ENCODE results near the gene RPL28.
"Not testable (repeated sequence)": the region's sequence is repeated elsewhere in the genome, so short reads cannot be mapped to it uniquely, and the experiment has no call there.

The RPL28 gene

GRCh38 chr19:55398200-55398925 is 12.6 kb downstream of the RPL28 start:
- DNase-seq: no peak

GRCh38 chr19:55400281-55401087 is 14.8 kb downstream of the RPL28 start:
- no peak for DNase-seq

GRCh38 chr19:55401390-55401789 is 15.7 kb downstream of the RPL28 start:
- DNase-seq: not testable (repeated sequence)

DNA sequence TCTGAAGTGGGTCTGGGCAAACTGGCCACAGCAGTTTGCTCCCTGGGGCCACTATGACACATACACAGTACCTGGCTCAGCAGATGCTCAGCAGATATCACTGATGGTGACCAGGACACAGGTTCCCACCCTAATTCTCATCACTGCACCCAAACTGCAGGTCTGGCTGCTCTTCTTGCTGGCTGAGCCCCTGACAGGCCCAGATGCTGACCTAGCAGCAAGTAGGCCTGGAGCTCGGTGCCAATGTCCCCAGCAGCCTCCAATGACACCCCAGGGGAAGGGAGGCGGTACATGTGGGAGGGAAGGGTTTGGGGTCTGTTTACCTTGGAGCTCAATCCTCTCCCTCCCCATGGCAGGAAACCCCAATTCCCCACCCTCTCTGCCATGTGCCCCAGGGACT is 16.8 kb downstream of the RPL28 start:
- DNase-seq: no peak

DNA sequence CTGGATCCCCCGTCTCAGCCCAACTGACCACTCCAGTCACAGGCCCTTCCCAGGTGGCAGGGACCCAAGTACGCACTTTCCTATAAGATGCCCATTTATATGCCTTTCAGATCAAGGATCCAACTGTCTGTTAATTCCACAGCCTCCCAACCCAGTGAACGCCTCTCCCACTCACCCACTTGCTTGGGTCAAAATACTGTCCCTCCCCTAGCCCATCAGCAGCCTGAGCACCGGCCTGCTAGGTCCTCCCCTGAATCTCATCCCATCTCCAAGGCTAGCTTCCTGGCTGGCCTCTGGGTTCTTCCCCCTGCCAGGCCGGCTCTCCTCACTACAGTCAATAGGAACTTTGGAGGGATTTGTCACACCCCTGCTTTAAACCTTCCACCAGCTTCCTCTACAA is 19.9 kb downstream of the RPL28 start:
- no peak for DNase-seq

- DNase-seq: no peak
Observed at GRCh38 chr19:55406091-55406825, 20.5 kb downstream of the RPL28 start.

GRCh38 chr19:55406826-55407549 is 21.3 kb downstream of the RPL28 start:
- peak; percentile 62 for DNase-seq

GRCh38 chr19:55407550-55407799 is 21.7 kb downstream of the RPL28 start, which contains the start of gene UBE2S:
UBE2S (minus strand) TSS chr19:55407788; CDS start chr19:55407589, 199 bp downstream.
- not testable (repeated sequence) for DNase-seq

DNA sequence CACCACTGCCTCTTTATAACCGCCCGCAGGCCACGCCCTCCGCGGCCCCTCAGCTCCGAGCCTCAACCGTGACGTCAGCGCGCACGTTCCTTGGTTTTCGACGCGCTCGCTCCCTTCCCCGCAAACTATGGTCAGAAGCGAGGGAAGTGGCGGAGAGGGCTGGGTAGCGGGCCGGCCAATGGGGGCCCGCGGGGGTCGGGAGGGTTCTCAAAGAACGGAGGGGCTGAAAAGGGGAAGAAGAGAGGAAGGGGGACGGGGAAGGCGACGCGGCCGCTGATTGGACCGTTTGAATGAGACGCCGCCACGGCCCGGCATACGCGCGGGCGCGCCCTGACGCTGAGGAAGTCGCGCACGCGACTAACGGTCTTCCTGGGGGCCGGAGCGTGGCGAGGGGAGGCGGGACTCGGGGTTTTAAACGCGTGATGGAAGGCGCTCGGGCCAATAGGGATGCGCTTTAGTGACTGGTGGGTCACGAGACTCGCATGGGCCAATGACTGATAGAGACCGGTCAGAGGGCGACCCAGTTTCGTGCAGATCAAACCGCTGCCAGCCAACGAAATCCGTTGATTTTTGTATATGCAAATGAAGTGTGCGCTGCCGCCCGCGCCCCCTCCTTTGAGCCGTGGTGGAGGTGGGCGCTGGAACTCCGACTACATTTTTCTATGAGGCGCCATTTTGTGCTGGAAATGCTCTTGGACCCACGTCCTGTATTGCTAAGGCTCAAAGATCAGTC is 22.2 kb downstream of the RPL28 start:
- peak; percentile 100 for DNase-seq

- DNase-seq: no peak
Observed at GRCh38 chr19:55408533-55408872, 22.8 kb downstream of the RPL28 start.

GRCh38 chr19:55409179-55409578 is 23.4 kb downstream of the RPL28 start:
- not testable (repeated sequence) for DNase-seq

GRCh38 chr19:55410168-55410567 is 24.4 kb downstream of the RPL28 start:
- no peak for DNase-seq

- DNase-seq: peak; percentile 87
Observed at GRCh38 chr19:55418185-55418584, 32.5 kb downstream of the RPL28 start.

GRCh38 chr19:55419103-55419502 is 33.4 kb downstream of the RPL28 start:
- no peak for DNase-seq

- DNase-seq: no peak
Observed at GRCh38 chr19:55419624-55420236, 34.0 kb downstream of the RPL28 start.

GRCh38 chr19:55421281-55421680 is 35.5 kb downstream of the RPL28 start:
- not testable (repeated sequence) for DNase-seq

DNA sequence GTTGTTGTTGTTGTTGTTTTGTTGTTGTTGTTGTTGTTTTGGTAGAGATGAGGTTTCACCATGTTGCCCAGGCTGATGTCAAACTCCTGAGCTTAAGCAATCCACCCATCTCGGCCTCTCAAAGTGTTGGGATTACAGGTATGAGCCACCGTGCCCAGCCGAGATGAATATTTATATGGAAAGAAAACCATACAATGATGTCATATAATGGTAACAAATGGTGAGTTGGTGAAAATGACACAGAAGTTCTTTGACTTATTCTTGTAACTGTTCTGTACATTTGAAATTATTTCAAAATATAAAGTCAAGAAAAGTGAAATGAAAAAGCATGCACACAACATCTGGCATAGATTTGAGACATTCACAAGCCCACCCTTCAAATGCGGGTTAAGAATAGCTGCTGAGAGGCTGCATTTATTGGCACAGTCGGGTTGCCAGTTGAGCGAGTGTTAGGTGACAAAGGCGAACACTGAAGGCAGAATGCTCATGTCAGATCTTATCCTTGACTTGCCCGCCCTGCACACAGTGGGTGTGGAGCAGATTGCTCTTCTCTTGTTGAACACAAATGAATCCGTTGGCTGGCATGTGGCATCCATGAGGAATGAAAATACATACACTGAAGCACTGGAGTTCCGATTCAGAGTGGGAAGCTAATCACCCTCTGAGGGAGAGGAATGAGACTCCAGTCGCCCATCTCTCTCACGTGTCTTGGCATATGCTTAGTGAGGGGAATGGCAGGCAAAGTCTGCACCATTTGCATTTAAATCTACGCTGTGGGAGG is 37.7 kb downstream of the RPL28 start:
- peak; percentile 31 for DNase-seq

GRCh38 chr19:55424518-55424917 is 38.8 kb downstream of the RPL28 start:
- DNase-seq: no peak

GRCh38 chr19:55426042-55426441 is 40.3 kb downstream of the RPL28 start:
- no peak for DNase-seq

GRCh38 chr19:55431183-55431582 is 45.5 kb downstream of the RPL28 start:
- DNase-seq: no peak
